Neural crest cell (in vitro differentiated cells): ENCODE results near the gene FOXC2. TPM values are rescaled to one million over a fixed set of nuclear protein-coding genes. Genes with fewer than 3 reads are reported as not detected.

Experiments
- DNase-seq: peaks from one replicate; pipeline ENCODE4 v3.0.0; 2021; ENCODE audit warnings: low read depth, mixed read lengths, low spot score
- H3K27ac Mint-ChIP-seq: one replicate; pipeline ENCODE4 v1.8.0; 2021; ENCODE audit warnings: mild to moderate bottlenecking, mixed read lengths; ENCODE audit not compliant: unreplicated experiment
- H3K27me3 Mint-ChIP-seq: 2 replicates; pipeline ENCODE4 v1.8.0; 2021; ENCODE audit warnings: low read depth, mild to moderate bottlenecking, mixed read lengths
- H3K36me3 Mint-ChIP-seq: 2 replicates; pipeline ENCODE4 v1.8.0; 2021; ENCODE audit warnings: low read depth, mild to moderate bottlenecking, mixed read lengths
- H3K4me1 Mint-ChIP-seq: 2 replicates; pipeline ENCODE4 v1.8.0; 2021; ENCODE audit warnings: mixed read lengths
- H3K4me3 Mint-ChIP-seq: one replicate; pipeline ENCODE4 v1.8.0; 2021; ENCODE audit warnings: mild to moderate bottlenecking, mixed read lengths
- H3K9me3 Mint-ChIP-seq: 2 replicates; pipeline ENCODE4 v1.8.0; 2021; ENCODE audit warnings: mixed read lengths
- CTCF ChIP-seq: fragments of 200-600 bp; sonication (generic); conservative IDR thresholded peaks from 2 replicates; pipeline ENCODE4 v1.5.0; 2021; ENCODE audit warnings: antibody characterized with exemption, mild to moderate bottlenecking
- total RNA-seq: library from RNA; stranded (reverse); gene quantifications from 2 replicates; pipeline ENCODE4 v1.2.1, GENCODE V29; 2021

The FOXC2 gene
- total RNA-seq, 1 donor from 2014 or later: not detected

DNA sequence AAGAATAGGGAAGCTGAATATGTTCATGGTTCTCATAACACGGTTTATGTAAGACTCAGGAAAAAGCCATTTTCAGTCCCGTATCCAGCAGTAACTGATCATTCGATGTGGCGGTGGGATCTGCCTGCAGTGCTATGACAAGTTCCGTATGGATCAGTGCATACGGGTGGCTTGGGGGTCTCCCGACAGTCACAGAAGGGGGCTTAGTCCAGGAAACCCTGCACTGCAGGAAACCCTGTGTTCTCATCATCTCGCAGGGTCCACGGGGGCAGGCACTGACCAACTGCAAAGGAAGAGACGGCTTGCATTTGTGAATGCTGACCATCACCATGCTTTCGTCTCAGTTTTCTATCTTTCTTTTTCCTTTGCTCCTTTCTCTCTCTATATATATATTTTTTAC, 19.3 kb upstream of the FOXC2 start:
- no peaks in the 10 kb centered on the region for H3K9me3 Mint-ChIP-seq
- H3K36me3 Mint-ChIP-seq: peaks cover 3% of the 10 kb centered on the region
- H3K27me3 Mint-ChIP-seq: no peaks in the 10 kb centered on the region
- no peak overlapping the region for H3K4me3 Mint-ChIP-seq
- no peak overlapping the region for H3K27ac Mint-ChIP-seq
- peaks cover 2% of the 10 kb centered on the region for H3K4me1 Mint-ChIP-seq
- no peak for DNase-seq
- TF ChIP-seq CTCF: no peak

DNA sequence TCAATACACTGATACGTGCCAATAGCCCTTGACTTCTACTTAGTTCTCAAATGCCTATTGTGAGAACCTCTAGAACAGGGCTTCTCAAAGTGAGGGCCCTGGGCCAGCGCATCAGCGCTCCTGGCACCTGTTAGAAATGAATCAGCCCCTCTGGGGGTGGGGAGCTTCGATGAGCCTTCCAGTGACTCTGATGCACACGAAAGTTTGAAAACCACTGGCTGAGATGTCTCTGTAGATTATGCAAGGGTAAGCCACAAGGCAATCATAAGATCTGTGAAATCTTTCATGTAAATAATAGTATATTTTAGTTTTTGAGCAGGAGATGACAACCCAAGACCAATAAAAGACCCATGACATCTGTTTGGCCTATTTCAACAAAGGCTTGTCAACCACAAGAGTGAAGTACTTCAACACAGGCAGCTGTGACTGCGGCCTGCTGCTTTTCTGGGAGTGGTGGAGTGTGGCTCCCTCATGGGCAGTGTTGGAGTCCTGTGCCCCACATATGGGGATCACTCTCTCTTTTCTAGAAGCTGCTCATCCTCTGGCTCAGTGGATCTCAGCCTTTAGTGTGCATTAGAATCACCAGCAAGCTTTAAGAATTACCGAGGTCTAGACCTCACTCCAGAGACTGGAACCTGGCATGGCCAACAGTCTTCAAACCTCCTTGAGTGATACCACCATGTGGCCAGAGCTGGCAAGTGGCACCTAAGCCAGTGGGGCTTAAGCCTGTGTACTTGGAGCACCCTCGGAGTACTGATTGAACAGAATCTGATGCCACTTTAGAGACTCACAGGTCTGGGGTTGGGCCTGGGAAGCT, 17.3 kb upstream of the FOXC2 start:
- Mint-ChIP-seq H3K4me3 (no peak overlapping the region), H3K27ac (no peak overlapping the region), H3K9me3 (no peaks in the 10 kb centered on the region), H3K27me3 (no peaks in the 10 kb centered on the region), H3K4me1 (peaks cover 16% of the 10 kb centered on the region), H3K36me3 (peaks cover 3% of the 10 kb centered on the region)
- no peak for DNase-seq
- TF ChIP-seq CTCF: no peak

- no peak for DNase-seq
- no peaks in the 10 kb centered on the region for H3K9me3 Mint-ChIP-seq
- TF ChIP-seq CTCF: no peak
- H3K4me3 Mint-ChIP-seq: no peak overlapping the region
- peaks cover 18% of the 10 kb centered on the region for H3K4me1 Mint-ChIP-seq
- H3K36me3 Mint-ChIP-seq: no peaks in the 10 kb centered on the region
- H3K27me3 Mint-ChIP-seq: no peaks in the 10 kb centered on the region
- H3K27ac Mint-ChIP-seq: no peak overlapping the region
These were observed 16.8 kb upstream of the FOXC2 start for GRCh38 chr16:86549893-86550190.

- Mint-ChIP-seq H3K9me3 (no peaks in the 10 kb centered on the region), H3K27me3 (no peaks in the 10 kb centered on the region), H3K4me3 (no peak overlapping the region), H3K36me3 (no peaks in the 10 kb centered on the region), H3K4me1 (peaks cover 18% of the 10 kb centered on the region), H3K27ac (no peak overlapping the region)
- no peak for TF ChIP-seq CTCF
- DNase-seq: no peak
These were observed 16.3 kb upstream of the FOXC2 start for GRCh38 chr16:86550281-86550680.

DNA sequence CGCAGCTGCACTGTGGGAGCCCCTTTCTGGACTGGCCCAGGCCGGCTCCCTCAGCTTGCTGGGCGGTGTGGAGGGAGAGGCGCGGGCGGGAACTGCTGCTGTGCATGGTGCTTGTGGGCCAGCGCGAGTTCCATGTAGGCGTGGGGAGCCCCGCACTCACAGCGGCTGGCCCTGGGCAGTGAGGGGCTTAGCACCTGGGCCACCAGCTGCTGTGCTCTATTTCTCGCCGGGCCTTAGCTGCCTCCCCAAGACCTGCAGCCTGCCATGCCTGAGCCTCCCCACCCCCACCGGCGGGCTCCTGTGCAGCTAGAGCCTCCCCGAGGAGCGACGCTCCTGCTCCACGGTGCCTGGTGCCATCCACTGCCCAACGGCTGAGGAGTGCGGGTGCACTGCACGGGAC, 13.3 kb upstream of the FOXC2 start:
- H3K4me3 Mint-ChIP-seq: peak overlapping the region; percentile 87
- no peak for TF ChIP-seq CTCF

More for the DNA sequence above, 13.3 kb upstream of the FOXC2 start:
- H3K27me3 Mint-ChIP-seq: peaks cover 11% of the 10 kb centered on the region
- H3K36me3 Mint-ChIP-seq: no peaks in the 10 kb centered on the region
- DNase-seq: no peak
- no peaks in the 10 kb centered on the region for H3K9me3 Mint-ChIP-seq
- H3K4me1 Mint-ChIP-seq: peaks cover 18% of the 10 kb centered on the region
- no peak overlapping the region for H3K27ac Mint-ChIP-seq
